Activated T-cell treated with anti-CD3 and anti-CD28 coated beads for 48 hours (primary cell): Measurements from ENCODE around the gene FAM78A.

Experiments
- DNase-seq: peaks from one replicate; pipeline ENCODE4 v3.0.0-alpha.2; 2020; ENCODE audit warnings: low read depth

FAM78A gene, protein sequence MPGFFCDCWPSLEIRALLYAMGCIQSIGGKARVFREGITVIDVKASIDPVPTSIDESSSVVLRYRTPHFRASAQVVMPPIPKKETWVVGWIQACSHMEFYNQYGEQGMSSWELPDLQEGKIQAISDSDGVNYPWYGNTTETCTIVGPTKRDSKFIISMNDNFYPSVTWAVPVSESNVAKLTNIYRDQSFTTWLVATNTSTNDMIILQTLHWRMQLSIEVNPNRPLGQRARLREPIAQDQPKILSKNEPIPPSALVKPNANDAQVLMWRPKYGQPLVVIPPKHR

DNA sequence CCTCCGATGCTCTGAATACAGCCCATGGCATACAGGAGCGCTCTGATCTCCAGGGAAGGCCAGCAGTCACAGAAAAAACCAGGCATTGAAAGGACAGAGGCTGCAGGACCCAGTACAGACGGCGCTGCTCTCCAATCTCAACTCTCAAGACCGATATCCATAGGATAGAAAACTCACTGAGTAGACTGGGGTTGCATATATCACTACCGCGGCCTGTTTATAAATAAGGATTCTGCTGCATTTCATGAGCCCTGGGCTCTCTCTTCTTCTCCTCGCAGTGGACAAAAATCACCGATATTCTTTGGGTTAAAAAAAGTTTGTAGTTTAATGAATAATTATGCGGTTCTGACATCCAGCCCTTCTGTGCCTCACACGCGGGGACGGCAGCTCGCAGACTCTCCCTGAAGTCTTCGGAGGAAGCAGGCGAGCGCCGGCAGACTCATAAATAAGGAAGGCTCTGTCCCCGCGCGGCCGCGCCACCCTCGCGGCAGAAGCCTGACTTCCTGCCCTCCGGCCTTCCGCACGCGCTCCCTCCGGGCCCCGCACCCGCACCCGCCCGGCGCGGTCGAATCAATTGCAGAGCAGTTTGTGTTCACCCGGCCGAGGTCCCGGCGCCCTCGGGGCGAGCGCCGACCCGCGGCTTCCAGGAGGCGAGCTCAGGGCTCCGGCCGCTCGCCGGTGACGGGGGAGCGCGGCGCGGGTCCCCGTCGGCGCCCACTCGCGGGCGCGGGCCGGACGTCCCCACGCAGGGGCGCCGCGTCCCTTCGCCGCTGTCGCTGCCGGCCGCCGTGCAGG lies at the start of gene FAM78A:
TSS of gene FAM78A (minus strand) at position 417 of the 795 bp plus-strand sequence. CDS start at position 86, 331 bp downstream.
- no peak for DNase-seq

DNA sequence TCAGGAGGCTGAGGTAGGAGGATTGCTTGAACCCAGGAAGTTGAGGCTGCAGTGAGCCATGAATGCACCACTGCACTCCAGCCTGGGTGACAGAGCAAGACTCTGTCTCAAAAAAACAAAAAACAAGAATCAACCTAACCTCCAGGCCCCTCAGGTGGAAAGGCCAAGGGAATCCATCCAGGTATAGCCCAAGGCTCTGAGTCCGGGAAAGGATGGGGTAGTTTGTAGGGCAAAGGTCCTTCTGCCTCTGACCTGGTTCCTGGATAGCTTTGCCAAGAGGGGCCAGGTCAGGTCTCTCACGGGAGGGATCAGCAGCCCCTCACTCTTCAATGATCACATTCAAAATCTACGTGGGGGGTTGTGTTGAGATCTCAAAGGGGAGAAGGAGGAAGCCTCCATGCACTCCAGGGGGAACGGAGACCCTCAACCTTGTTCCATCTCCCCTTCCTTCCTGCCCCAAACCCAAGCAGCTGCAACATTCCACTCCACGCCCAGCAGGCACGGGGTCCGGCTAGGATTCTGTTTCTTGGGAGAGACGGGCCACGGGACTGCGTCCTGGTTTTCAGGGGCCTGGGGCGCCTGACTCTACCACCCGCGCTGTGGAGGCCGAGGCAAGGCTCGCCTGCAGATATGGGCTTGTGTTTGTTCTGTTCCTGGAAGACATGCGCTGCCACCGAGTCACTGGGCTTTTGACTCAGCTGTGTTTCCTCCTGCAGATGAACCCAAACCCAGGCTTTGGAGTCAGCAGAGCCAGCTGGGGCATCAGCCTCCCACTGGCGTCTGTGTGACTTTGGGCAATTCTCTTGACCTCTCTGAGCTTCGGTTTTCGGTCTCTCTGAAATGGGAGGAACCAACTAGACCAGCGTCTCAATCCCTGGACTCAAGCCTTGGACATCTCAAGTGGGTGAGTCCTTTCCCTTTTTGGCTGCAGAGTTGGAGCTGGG lies 48.7 kb upstream of the FAM78A start:
- DNase-seq = no peak

- DNase-seq = no peak
These were observed 47.3 kb upstream of the FAM78A start for GRCh38 chr9:131323629-131324028.

DNA sequence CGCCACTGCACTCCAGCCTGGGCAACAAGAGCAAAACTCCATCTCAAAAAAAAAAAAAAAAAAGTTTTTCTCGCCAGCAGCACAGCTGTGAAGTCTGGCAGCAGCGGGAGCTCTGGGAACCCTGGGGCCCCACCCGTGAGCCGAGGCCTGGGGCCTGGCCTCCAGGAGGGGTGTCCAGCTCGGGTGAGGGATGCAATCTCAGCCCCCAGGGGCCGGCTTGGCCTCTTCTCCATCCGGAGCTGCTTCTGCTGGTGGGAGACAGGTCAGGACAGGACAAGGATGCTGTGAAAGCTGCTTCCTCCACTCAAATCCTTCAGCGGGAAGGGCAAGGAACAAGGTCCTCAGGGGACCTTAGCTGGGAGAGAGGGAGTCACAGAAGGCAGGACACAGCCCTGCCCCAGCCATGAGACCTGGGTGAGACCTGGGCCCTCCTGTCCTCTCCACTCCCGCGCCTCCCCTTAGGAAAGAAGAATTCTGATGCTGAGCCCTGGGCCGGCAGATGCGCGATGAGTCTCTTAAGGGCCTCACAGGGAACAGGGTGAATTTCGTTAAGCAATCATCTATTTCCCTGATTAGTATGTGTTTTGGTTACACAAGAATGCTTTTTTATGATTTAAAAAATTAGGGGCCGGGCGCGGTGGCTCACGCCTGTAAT lies 43.8 kb upstream of the FAM78A start:
- DNase-seq = no peak

GRCh38 chr9:131319486-131319885 lies 43.2 kb upstream of the FAM78A start:
- DNase-seq = no peak

DNA sequence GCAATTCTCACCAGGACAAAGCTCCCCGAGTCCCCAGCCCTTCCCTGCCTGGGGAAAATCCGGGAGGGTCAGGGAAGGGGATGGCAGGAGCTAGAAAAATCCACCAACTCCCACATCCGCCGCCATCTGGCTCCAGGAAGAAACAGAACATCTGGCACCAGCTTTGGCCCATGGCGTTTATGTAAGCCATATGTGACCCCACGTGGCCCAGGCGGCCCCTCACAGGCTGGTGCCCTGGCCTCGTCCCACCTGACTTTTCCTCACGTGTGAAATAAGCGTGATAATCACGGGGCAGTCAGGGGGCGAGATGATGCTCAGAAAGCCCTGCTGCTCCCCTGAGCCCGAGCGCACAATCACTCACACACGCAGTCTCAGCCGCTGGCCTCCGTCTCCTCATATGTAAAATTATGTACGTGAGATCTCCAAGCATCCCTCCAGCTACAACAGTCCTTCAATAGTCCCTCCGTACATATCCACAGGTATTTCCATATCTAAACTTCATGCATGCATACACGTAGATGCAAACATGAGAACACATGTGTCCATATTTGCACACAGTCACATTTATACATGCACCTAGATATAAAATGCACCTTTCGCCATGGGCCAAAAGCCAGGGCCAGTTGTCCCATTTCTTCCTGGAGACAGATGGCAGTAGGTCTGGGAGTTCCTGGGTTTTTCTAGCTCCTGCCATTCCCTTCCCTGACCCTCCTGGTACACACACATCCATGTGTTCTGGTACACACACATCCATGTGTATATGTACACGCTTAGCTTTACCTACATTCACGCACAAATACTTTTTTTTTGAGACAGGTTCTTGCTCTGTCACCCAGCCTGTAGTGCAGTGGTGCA lies 42.1 kb upstream of the FAM78A start:
- DNase-seq = no peak

- DNase-seq = no peak
These were observed 36.8 kb upstream of the FAM78A start for GRCh38 chr9:131312822-131313770.

DNA sequence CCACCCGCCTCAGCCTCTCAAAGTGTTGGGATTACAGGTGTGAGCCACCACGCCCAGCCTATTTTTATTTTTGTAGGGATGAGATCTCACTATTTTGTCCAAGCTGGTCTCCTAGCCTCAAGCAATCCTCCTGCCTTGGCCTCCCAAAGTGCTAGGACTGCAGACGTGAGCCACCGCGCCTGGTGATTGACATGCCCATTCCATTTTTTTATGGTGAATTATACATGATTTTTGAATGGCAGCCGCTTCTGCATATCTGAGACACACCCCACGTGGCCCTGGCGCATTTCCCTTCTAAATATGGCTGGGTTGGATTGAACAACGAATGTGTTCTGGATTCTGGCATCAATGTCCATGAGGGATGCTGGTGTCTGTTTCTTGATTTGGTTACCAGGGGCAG lies 35.9 kb upstream of the FAM78A start:
- DNase-seq = no peak

- peak; percentile 65 for DNase-seq
These were observed 34.7 kb upstream of the FAM78A start for GRCh38 chr9:131310833-131311554.

DNA sequence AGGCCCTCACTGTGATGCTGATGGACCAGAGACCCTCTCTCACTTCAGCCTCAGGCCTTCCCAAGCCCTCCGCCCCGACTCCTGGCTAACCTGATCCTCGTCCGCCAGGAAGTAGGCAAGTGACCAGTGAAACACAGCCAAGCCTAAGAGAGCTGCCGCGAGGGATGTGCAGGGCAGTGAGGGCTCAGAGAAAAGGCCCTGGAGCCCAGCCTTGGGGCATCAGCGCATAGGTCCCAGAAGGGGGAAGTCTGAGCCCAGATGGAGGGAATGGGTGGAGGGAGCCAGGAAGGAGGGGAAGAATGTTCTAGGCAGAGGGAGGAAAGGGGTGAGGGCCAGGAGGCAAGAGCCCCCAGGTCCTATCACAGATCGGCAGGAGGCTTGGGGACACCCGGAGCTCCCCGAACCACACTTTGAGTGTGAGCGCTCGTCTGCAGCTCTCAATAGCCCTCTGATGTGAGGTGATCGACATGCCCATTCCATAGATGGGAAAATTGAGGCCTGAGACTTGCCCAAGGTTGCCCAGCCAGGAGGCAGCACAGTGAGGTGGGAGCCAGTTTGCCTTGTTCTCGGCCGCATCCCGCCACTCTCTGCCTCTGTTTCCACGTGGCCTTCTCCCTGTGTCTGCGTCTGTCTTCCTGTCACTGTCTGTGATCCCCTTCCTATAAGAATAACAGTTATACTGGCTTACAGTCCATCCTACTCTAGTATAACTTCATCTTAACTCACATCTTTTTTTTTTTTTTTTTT lies 33.4 kb upstream of the FAM78A start:
- no peak for DNase-seq

DNA sequence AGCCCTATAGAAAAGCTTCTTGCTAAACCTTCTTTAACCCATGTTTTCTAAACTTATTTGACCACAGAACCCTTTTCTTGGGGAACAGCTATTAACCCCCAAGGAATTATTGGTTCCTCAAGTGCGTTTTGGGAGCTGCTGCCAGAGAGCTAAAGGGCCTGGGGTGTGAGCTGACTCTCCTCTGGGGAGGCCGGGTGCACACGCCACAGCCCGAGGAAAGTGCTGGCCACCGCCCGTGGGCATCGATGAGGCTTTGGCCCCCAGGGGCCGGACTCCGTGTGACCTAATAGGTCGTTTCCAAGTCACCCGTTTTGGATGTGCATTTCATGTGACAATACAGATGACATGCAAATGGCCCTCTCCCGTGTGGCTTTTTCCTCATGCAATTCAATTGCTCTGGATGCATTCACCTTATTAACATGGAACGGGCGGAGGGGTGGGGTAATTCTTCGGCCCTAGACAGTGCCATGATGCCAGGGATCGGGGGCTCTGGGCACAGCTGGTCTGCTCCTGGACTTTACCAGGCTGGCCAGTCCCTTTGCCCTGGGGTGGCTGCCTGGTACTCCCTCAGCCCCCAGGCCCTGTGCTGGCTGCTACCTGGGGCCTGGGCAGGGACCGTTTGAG lies 32.7 kb upstream of the FAM78A start:
- DNase-seq = no peak

DNA sequence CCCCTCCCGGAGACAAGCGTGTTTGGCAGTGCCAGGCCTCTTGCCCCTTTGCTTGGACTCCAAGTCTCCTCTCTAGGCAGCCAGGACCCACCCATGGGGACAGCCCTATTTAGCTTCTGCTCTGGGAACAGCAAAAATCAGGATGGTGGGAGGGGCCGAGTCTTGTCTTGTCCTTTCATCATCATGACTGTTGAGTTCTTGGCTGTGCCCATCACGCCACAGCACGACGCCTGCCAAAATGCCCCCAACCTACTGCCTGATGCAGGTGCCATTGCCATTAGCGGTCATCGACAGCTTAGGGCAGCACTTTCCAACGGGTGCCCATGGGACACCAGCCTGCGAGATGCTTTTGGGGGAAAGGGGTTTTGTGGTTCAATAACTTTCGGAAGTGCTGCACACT lies 32.1 kb upstream of the FAM78A start:
- no peak for DNase-seq

DNA sequence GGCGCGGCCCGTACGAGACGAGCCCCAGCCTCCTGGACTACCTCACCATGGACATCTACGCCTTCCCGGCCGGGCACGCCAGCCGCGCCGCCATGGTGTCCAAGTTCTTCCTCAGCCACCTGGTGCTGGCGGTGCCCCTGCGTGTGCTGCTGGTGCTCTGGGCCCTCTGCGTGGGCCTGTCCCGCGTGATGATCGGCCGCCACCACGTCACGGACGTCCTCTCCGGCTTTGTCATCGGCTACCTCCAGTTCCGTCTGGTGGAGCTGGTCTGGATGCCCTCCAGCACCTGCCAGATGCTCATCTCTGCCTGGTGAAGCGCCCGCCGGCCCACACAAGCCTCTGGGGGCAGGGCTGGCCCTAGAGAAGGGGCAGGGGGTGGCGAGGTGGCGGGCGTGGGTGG lies 31.7 kb upstream of the FAM78A start:
- no peak for DNase-seq

DNA sequence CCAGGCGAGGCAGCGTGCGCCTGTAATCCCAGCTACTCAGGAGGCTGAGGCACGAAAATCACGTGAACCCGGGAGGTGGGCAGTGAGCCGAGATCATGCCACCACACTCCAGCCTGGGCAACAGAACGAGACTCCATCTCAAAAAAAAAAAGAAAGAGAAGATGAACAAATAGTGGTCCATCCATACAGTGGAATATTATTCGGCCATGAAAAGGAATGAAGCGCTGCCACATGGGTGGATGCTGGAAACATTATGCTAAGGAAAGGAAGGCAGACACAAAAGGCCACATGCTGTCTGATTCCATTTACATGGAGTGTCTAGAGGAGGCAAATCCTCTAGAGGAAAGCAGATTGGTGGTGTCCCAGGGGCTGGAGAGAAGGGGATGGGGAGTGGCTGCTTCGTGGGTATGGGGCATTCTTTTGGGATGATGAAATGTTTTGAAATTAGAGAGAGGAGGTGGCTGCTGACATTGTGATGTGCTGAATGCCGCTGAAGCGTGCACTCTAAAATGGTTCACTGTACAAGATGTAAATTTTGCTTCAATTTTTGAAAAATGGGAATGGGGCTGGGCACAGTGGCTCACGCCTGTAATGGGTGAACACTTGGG lies 30.2 kb upstream of the FAM78A start:
- no peak for DNase-seq

- no peak for DNase-seq
These were observed 28.5 kb upstream of the FAM78A start for GRCh38 chr9:131304676-131305355.

DNA sequence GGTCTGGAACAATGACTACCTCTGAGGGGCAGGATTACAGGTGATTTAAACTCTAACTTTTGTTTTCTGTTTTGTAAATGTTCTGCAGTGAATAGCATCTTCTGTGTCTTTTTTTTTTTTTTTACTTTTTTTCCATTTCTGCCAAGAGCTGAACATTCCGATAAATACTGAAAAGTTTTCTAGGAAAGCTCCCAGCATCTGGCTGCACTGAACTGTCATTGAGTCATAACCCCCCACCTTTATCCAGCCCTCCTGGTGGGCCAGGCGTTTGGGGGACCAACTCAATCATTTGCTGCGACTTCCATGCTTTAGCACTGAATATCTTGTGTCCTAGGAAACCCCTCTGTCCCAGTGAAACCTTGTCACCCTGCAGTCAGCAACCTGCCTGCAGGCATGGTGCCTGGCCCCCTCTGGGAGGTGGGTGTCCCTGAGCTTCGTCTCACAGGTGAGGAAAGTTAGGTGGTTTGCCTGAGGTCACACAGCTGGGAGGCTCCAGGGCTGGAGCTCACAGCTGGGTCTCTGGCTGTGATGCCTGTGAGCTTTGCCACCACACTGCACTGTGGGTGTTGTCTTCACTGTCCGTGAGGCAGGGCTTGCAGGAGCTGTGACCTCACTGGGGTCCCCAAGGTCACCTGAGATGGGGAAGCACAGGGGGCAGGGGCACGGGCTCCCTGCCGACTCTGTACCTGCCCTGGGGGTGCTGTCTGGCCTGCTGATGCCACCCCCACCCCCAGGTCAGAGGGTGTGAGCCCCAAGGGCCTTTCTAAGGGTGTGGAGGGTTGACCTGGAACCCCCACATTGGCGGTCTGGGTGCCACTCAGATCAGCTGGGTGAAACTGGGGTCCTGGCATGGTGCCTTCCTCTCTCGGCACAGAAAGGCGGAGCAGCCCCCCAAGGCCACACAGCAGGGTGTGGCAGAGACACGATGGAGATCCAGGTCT lies 27.3 kb upstream of the FAM78A start:
- DNase-seq = no peak
